D341Med (cell line): ENCODE measurements around the gene KIF27.
"Not testable (repeated sequence)": the region's sequence is repeated elsewhere in the genome, so short reads cannot be mapped to it uniquely, and the experiment has no call there.

Source experiments
- DNase-seq: peaks from one replicate; pipeline ENCODE4 v3.0.0; 2012; ENCODE audit warnings: low spot score

The KIF27 gene

DNA sequence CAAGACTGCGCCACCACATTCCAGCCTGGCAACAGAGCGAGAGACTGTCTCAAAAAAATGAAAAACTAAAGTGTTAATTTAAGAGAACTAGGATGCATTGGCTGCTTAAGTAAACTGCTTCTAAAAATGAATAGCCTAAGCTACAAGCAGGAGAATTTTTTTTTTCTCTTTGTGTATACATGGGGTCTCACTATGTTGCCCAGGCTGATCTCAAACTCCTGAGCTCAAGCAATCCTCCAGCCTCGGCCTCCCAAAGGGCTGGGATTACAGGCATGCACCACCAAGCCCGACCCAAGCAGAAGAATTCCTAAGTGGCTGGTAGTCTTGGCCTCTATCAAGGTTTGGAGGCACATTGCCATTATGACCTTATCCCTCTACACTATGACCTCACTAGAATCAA lies 106.1 kb downstream of the KIF27 start:
- DNase-seq = not testable (repeated sequence)

DNA sequence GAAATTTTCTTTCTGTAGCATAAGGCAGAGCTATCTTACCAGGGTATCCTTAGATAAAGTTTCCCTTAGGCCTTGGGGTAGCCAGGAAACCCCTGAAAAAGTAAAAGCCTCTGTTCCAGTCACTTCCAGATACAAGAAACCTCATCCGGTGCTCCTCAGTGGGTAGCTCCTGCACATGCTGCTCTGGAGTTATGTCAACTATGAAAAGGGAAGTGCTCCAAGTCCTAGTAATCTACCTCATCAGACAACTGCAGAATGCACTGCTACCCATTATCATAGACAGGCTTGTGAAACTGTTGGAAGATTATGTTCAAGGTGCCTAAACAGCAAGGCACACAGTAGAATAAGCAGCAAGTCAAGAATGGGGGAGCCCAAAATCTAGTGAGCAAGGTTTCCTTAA lies 112.0 kb downstream of the KIF27 start:
- not testable (repeated sequence) for DNase-seq

DNA sequence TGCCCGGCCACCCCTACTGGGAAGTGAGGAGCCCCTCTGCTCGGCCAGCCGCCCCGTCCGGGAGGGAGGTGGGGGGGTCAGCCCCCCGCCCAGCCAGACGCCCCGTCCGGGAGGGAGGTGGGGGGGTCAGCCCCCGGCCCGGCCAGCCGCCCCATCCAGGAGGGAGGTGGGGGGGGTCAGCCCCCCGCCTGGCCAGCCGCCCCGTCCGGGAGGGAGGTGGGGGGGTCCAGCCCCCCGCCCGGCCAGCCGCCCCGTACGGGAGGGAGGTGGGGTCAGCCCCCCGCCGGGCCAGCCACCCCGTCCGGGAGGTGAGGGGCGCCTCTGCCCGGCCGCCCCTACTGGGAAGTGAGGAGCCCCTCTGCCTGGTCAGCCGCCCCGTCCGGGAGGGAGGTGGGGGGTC lies 116.8 kb downstream of the KIF27 start:
- DNase-seq = not testable (repeated sequence)

DNA sequence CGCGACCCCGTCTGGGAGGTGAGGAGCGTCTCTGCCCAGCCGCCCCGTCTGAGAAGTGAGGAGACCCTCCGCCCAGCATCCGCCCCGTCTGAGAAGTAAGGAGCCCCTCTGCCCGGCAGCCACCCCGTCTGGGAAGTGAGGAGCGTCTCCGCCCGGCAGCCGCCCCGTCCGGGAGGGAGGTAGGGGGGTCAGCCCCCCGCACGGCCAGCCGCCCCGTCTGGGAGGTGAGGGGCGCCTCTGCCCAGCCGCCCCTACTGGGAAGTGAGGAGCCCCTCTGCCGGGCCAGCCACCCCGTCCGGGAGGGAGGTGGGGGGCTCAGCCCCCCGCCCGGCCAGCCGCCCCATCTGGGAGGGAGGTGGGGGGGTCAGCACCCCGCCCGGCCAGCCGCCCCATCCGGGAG lies 117.3 kb downstream of the KIF27 start:
- DNase-seq = not testable (repeated sequence)

DNA sequence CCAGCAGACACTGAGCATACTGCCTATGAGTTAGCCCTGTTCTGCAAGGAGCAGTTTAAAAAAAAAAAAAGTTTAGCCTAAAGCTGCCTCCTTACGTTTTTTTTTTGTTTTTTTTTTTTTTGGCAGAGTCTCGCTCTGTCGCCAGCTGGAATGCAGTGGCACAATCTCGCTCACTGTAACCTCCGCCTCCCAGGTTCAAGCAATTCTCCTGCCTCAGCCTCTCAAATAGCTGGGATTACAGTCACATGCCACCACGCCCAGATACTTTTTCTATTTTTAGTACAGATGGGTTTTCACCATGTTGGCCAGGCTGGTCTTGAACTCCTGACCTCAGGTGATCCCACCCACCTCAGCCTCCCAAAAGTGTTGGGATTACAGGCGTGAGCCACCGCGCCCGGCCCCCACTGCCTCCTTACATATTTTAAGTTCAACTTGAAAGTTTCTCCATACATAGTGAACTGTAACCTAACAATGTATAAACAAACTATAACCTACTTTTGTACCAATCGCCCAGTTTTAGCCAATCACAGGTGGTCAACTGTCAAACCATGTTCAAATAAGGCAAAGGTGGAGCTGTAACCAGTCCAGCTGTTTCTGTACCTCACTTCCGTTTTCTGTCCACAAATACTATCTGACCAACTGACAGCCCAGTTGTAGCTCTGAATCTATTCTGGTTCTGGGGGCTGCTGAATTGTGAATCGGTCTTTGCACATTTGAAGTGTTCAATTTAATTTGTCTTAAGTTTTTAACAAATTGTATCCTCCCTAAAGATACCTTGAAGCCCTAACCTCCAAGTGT lies 120.8 kb downstream of the KIF27 start:
- no peak for DNase-seq

DNA sequence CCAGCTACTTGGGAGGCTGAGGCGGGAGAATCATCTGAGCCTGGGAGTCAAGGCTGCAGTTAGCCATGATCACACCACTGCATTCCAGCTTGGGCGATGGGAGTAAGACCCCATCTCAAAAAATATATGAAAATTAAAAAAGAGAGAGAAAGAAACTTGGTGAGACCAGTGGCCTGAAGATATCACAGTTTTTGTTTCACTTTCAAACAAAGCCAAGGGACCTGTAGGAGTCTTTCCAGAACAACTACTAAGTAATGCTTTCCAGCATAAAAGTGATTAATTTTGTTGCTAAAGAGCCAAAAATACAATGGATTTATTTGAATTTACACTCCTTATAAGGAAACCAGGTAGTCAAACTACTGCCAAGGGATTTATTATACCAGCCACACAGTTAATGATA lies 127.2 kb downstream of the KIF27 start:
- no peak for DNase-seq

DNA sequence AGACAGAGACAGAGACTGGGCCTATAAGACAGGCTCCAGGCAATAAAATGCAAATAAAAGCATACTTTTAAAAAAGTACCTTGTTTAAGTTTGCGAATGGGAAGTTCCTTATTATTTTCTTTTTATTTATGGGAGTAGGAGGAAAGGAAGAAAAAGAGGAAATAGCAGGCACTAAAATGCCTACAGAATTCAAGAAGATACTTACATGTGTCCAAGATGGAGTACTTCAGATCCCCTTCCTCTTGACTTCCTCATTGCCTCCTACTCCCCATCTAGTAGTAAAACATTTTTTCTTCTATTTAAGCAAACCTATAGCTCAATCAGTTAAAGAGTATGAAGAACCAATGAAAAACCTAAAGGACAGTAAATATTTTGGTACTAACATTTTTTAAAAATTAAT lies 128.5 kb downstream of the KIF27 start:
- DNase-seq = no peak
